K562 (cell line): Measurements from ENCODE around the gene CBL. TPM values are rescaled to one million over a fixed set of nuclear protein-coding genes. Genes with fewer than 3 reads are reported as not detected.
A peak's percentile ranks its signal among the peaks of the same experiment; 100 is the strongest.
"Not testable (repeated sequence)": the region's sequence is repeated elsewhere in the genome, so short reads cannot be mapped to it uniquely, and the experiment has no call there.

Experiments used
- ATAC-seq: fragments of 200-7000 bp; cut with Tn5 transposase; 3 replicates; pipeline ENCODE4 v1.9.1; 2020; ENCODE audit warnings: moderate library complexity
- BruUV-seq: library from RNA; stranded (reverse); fragments of 400-500 nt; replicated peaks from 2 replicates; lab custom pipeline; 2021; lab: Mats Ljungman, UMichigan
- CTCF ChIA-PET: fragments of 300-600 bp; formaldehyde crosslinking; extraction: SDS; loops from one replicate; lab custom pipeline; 2021; ENCODE audit warnings: low intra/inter-chr PET ratio; lab: Yijun Ruan, JAX
- POLR2A ChIA-PET: fragments of 300-600, 350-650 bp; sonication (Branson Sonifier 250); formaldehyde crosslinking; extraction: SDS; loops from one replicate; lab custom pipeline; 2021; ENCODE audit warnings: antibody characterized with exemption, inconsistent platforms; lab: Yijun Ruan, JAX
- DNase-seq, 4 experiments: peaks; one replicate each; pipeline versions ENCODE4 v3.0.0 to v3.0.0-alpha.2; 2011 to 2018; ENCODE audit warnings: low spot score in 3 of 4, mixed read lengths in 3 of 4; ENCODE audit errors: extremely low read depth in 1 of 4
- FAIRE-seq: peaks from 2 replicates; lab custom pipeline; 2011; peaks lifted over from hg19 to GRCh38; lab: Jason Lieb, UNC
- H2AFZ ChIP-seq: 2 replicates; pipeline ENCODE4 v1.6.0; 2011; ENCODE audit warnings: low read depth, low read length, control low read depth, inconsistent platforms
- H3K27ac ChIP-seq: fragments of 200-600 bp; 3 replicates; pipeline ENCODE4 v1.8.0; 2011; ENCODE audit warnings: low read depth, mild to moderate bottlenecking, control low read depth, inconsistent platforms, low read length, moderate library complexity, mixed read lengths; ENCODE audit errors: extremely low read depth
- H3K27me3 ChIP-seq, 2 experiments: fragments of 300-600 bp in 1 of 2; 2 replicates in 1 of 2; 3 replicates in 1 of 2; pipeline versions ENCODE4 v1.6.0 to v1.8.0; 2011; ENCODE audit warnings: inconsistent platforms in 2 of 2, low read length in 2 of 2, mild to moderate bottlenecking in 1 of 2, mixed read lengths in 1 of 2, moderate library complexity in 1 of 2; ENCODE audit not compliant: control insufficient read depth in 2 of 2, insufficient read depth in 2 of 2
- H3K36me3 ChIP-seq: fragments of 300-600 bp; 3 replicates; pipeline ENCODE4 v1.8.0; 2011; ENCODE audit warnings: mild to moderate bottlenecking, low read length, inconsistent platforms; ENCODE audit not compliant: control insufficient read depth, insufficient read depth
- H3K4me1 ChIP-seq, 2 experiments: fragments of 200-600 bp in 1 of 2; replicated peaks in 1 of 2; 2 replicates in 1 of 2; 3 replicates in 1 of 2; pipeline versions ENCODE4 v1.5.1 to v1.8.0; 2011; ENCODE audit warnings: inconsistent platforms in 2 of 2, low read length in 2 of 2, mild to moderate bottlenecking in 1 of 2, mixed read lengths in 1 of 2, moderate library complexity in 1 of 2; ENCODE audit not compliant: control insufficient read depth in 2 of 2, insufficient read depth in 2 of 2
- H3K4me2 ChIP-seq: 2 replicates; pipeline ENCODE4 v1.6.1; 2011; ENCODE audit warnings: low read length, control low read depth, inconsistent platforms, mixed read lengths; ENCODE audit not compliant: insufficient read depth
- H3K4me3 ChIP-seq: fragments of 200-600 bp; sonication (generic), shearing (Covaris generic); 2 replicates; pipeline ENCODE4 v1.5.1; 2016; ENCODE audit warnings: control low read depth, inconsistent platforms
- H3K79me2 ChIP-seq: fragments of 200-600 bp; 3 replicates; pipeline ENCODE4 v1.8.0; 2011; ENCODE audit warnings: low read length, inconsistent platforms; ENCODE audit not compliant: control insufficient read depth, insufficient read depth
- H3K9ac ChIP-seq, 2 experiments: 2 replicates each; pipeline versions ENCODE4 v1.6.0 to v1.6.1; 2011; ENCODE audit warnings: low read depth in 2 of 2, low read length in 2 of 2, control low read depth in 1 of 2, inconsistent platforms in 1 of 2, mild to moderate bottlenecking in 1 of 2, mixed read lengths in 1 of 2; ENCODE audit not compliant: insufficient read depth in 1 of 2
- H3K9me1 ChIP-seq: one replicate; pipeline ENCODE4 v1.6.0; 2011; ENCODE audit warnings: inconsistent platforms, mild to moderate bottlenecking, low read length, moderate library complexity; ENCODE audit not compliant: control insufficient read depth, insufficient read depth
- H3K9me3 ChIP-seq: replicated peaks from 2 replicates; pipeline ENCODE4 v1.5.1; 2011; ENCODE audit warnings: low read depth, low read length, inconsistent platforms; ENCODE audit not compliant: control insufficient read depth, insufficient read depth
- H4K20me1 ChIP-seq: replicated peaks from 2 replicates; pipeline ENCODE4 v1.6.1; 2011; ENCODE audit warnings: low read length, inconsistent platforms, mixed read lengths; ENCODE audit not compliant: control insufficient read depth, insufficient read depth
- KLF13 ChIP-seq: fragments of 450-650 bp; IDR thresholded peaks from 2 replicates; pipeline ENCODE4 v1.6.1; 2016; ENCODE audit warnings: missing genetic modification characterization, low read depth, mild to moderate bottlenecking, missing compliant biosample characterization, moderate library complexity, borderline replicate concordance
- TBL1XR1 ChIP-seq, 2 experiments: IDR thresholded peaks; 2 replicates each; pipeline ENCODE4 v1.6.1; 2012; ENCODE audit warnings: improper control_type of control experiment in 2 of 2, low read length in 2 of 2, mild to moderate bottlenecking in 1 of 2
- TRIM28 ChIP-seq: fragments of 450-650 bp; IDR thresholded peaks from 2 replicates; pipeline ENCODE4 v1.6.1; 2017
- ZBTB1 ChIP-seq: sonication (generic); formaldehyde crosslinking; IDR thresholded peaks from 2 replicates; pipeline ENCODE4 v1.8.1; 2023; ENCODE audit warnings: missing genetic modification reagents, low read depth, mild to moderate bottlenecking, borderline replicate concordance
- ZFP36 ChIP-seq: fragments of 150-350 bp; IDR thresholded peaks from 2 replicates; pipeline ENCODE4 v1.6.1; 2018; ENCODE audit warnings: low read length, low read depth; ENCODE audit not compliant: partially characterized antibody
- ZNF146 ChIP-seq: IDR thresholded peaks from one replicate; pipeline ENCODE4 v1.6.1; 2018; ENCODE audit warnings: missing compliant biosample characterization; ENCODE audit not compliant: unreplicated experiment
- ZNF316 ChIP-seq: fragments of 450-650 bp; IDR thresholded peaks from 2 replicates; pipeline ENCODE4 v1.6.1; 2016
- ZNF589 ChIP-seq: fragments of 200-800 bp; sonication (Bioruptor generic); IDR thresholded peaks from 2 replicates; pipeline ENCODE4 v1.6.1; 2016; ENCODE audit warnings: low read depth, missing genetic modification characterization, missing compliant biosample characterization
- WGBS: fragments of 100-300 bp; shearing (Covaris generic); methylation state at CpG from one replicate; pipeline ENCODE4 v1.1.6; 2016; ENCODE audit warnings: low coverage, mixed read lengths; ENCODE audit not compliant: insufficient coverage; ENCODE audit errors: missing lambda C conversion rate; 5-methylcytosine and 5-hydroxymethylcytosine counted together
- in situ Hi-C: fragments of 300-500 bp; cut with MboI; formaldehyde crosslinking; loops from 4 replicates; pipeline ENCODE4 v1.15.0; 2018; ENCODE audit warnings: inconsistent platforms, mixed read lengths
- intact Hi-C: fragments of 100-400 bp; cut with micrococcal nuclease; formaldehyde crosslinking; loops from 2 replicates; pipeline ENCODE4 v1.14.2; 2022
- polyA plus RNA-seq, 8 experiments: library from polyadenylated mRNA; depleted of rRNA in 4 of 8; stranded (reverse) in 5 of 8; unstranded in 3 of 8; fragments of >200 nt; fragmentation: Nextera tagmentation in 2 of 8; fragmentation: Illumina TruSeq in 1 of 8; extraction: Ambion mirVana in 2 of 8; extraction: Trizol in 1 of 8; gene quantifications; 2 replicates each; pipeline versions ENCODE4 v1.2.1 to v1.2.3, GENCODE V29; 2011 to 2014; ENCODE audit warnings: inconsistent platforms in 1 of 8, missing spikeins in 1 of 8
- total RNA-seq, 7 experiments: library from RNA; depleted of rRNA in 6 of 7; stranded (reverse); fragments of >200 nt in 6 of 7; fragmentation: Illumina TruSeq in 2 of 7; extraction: Trizol in 2 of 7; gene quantifications; 2 replicates each; pipeline versions ENCODE4 v1.2.1 to v1.2.3, GENCODE V29; 2011 to 2021; ENCODE audit warnings: low replicate concordance in 1 of 7
- TF ChIP-seq, protein P1 (sequence below), 2 experiments: fragments of 450-650 bp in 1 of 2; sonication (generic) in 1 of 2; formaldehyde crosslinking in 1 of 2; IDR thresholded peaks in 1 of 2; conservative IDR thresholded peaks in 1 of 2; 2 replicates each; pipeline versions ENCODE4 v1.6.1 to v1.8.1; 2016 to 2023; ENCODE audit warnings: mild to moderate bottlenecking in 2 of 2, moderate library complexity in 2 of 2, inconsistent platforms in 1 of 2, missing genetic modification reagents in 1 of 2
- TF ChIP-seq, protein P2 (sequence below): fragments of 450-650 bp; formaldehyde crosslinking; IDR thresholded peaks from 2 replicates; pipeline ENCODE4 v1.4.0; 2020; ENCODE audit warnings: mild to moderate bottlenecking, moderate library complexity

CBL gene
- total and polyA plus RNA-seq, 9 of the 15 experiments (the other 6 are each of a cell fraction or from before 2014, with no cell fraction given): 3.2 to 24.9 (median 9.9) TPM

GRCh38 chr11:119228535-119229287 lies 22.6 kb downstream of the CBL start:
- BruUV-seq, in situ Hi-C loops, H3K27ac ChIP-seq, H3K27me3 ChIP-seq, FAIRE-seq, H3K9me1 ChIP-seq, H3K4me1 ChIP-seq, H4K20me1 ChIP-seq, H3K4me3 ChIP-seq, DNase-seq, H2AFZ ChIP-seq, H3K9ac ChIP-seq, H3K4me2 ChIP-seq, intact Hi-C loops, H3K9me3 ChIP-seq: not testable (repeated sequence)
- Histone ChIP-seq H3K79me2 (peaks cover 20% of the 10 kb centered on the region), H3K36me3 (peaks cover 12% of the 10 kb centered on the region; the same call in 1 of the 3 replicates)
- WGBS: 84% methylated on average over 6 of the region's 9 CpGs
- peak; percentile 50; the same call in 1 of the 3 replicates for ATAC-seq
- POLR2A ChIA-PET: interaction anchor here (0.6 to 1.1 kb wide), 3 partner anchors 12 to 54 kb away, joined by 3 to 4 read pairs (median 3); no protein-coding TSS in a partner anchor
- CTCF ChIA-PET: interaction anchor here (0.7 kb wide), 1 partner anchor 35 kb away, joined by 4 read pairs; no protein-coding TSS in a partner anchor

DNA sequence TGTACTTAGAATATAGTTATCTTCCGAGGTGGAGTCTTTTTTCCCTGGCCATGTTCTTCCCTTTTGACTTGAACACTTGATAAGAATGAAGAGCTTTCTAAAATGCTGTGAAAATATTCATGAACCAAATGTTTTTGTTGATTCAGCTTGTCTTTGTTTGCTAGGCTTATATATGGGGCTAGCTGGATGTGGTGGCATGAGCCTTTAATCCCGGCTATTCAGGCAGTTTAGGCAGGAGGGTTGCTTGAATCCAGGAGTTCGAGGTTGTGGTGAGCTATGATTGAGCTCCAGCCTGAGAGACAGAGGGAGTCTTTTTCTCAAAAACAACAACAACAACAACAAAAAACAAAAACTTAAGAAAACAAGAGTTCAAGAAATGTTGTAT lies 23.1 kb downstream of the CBL start:
- no peak for FAIRE-seq
- DNase-seq: no peak
- ChIA-PET POLR2A (interaction anchor here (0.6 to 1.1 kb wide), 6 partner anchors 12 to 337 kb away, joined by 3 to 4 read pairs (median 3); no protein-coding TSS in a partner anchor), CTCF (interaction anchor here (0.7 kb wide), 1 partner anchor 35 kb away, joined by 4 read pairs; no protein-coding TSS in a partner anchor)
- Histone ChIP-seq H3K36me3 (peaks cover 13% of the 10 kb centered on the region; the same call in 1 of the 3 replicates), H3K27me3 (no peaks in the 10 kb centered on the region), H3K4me2 (no peak overlapping the region), H3K9ac (no peak overlapping the region), H3K27ac (no peak overlapping the region), H3K4me1 (no peaks in the 10 kb centered on the region; a peak in 1 of 5 replicates), H3K9me1 (no peaks in the 10 kb centered on the region), H3K4me3 (no peak overlapping the region), H3K9me3 (no peaks in the 10 kb centered on the region), H3K79me2 (peaks cover 20% of the 10 kb centered on the region), H4K20me1 (no peaks in the 10 kb centered on the region), H2AFZ (no peak overlapping the region)
- ATAC-seq: no peak
- in situ Hi-C loops (no loop called here), intact Hi-C loops (no loop called here)
- TF ChIP-seq ZNF589 (CRISPR knock-in tag): no peak
- TF ChIP-seq ZBTB1 (CRISPR knock-in tag): no peak
- TF ChIP-seq ZNF146 (CRISPR knock-in tag): no peak
- TF ChIP-seq ZFP36: peak; percentile 22
- no peak for TF ChIP-seq TRIM28
- no peak for TF ChIP-seq KLF13 (tag)
- no peak for TF ChIP-seq TBL1XR1 (IDR thresholded peaks at IDR 0.05; ENCODE audit: low read length in 2 of 2)
- TF ChIP-seq ZNF316: peak; percentile 23; the same call in 1 of the 2 replicates
- TF ChIP-seq, protein P1, sequence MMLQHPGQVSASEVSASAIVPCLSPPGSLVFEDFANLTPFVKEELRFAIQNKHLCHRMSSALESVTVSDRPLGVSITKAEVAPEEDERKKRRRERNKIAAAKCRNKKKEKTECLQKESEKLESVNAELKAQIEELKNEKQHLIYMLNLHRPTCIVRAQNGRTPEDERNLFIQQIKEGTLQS (IDR thresholded peaks at IDR 0.05): no peak
- TF ChIP-seq, protein P1 (CRISPR knock-in tag; conservative IDR thresholded peaks at IDR 0.05): no peak
- TF ChIP-seq, protein P2, sequence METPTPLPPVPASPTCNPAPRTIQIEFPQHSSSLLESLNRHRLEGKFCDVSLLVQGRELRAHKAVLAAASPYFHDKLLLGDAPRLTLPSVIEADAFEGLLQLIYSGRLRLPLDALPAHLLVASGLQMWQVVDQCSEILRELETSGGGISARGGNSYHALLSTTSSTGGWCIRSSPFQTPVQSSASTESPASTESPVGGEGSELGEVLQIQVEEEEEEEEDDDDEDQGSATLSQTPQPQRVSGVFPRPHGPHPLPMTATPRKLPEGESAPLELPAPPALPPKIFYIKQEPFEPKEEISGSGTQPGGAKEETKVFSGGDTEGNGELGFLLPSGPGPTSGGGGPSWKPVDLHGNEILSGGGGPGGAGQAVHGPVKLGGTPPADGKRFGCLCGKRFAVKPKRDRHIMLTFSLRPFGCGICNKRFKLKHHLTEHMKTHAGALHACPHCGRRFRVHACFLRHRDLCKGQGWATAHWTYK (CRISPR knock-in tag): no peak
- 75% methylated on average over 3 of the region's 3 CpGs for WGBS
- BruUV-seq: no TSS peak
